K562 (cell line): ENCODE data around the gene PSD2. TPM values are rescaled to one million over a fixed set of nuclear protein-coding genes. Genes with fewer than 3 reads are reported as not detected.

ENCODE experiments used
- BRF1 ChIP-seq: IDR thresholded peaks from 3 replicates; pipeline ENCODE4 v1.6.1; 2011; ENCODE audit warnings: borderline replicate concordance, mild to moderate bottlenecking; ENCODE audit not compliant: insufficient read length; ENCODE audit errors: extremely low read depth
- EGR1 ChIP-seq: fragments of 450-650 bp; conservative IDR thresholded peaks from 2 replicates; pipeline ENCODE4 v1.6.1; 2017; ENCODE audit warnings: mild to moderate bottlenecking
- EZH2 ChIP-seq: IDR thresholded peaks from 2 replicates; pipeline ENCODE4 v1.6.1; 2012; ENCODE audit warnings: low read depth, mild to moderate bottlenecking, inconsistent platforms, low read length, borderline replicate concordance
- FIP1L1 ChIP-seq: fragments of 200-400 bp; formaldehyde crosslinking; IDR thresholded peaks from 2 replicates; pipeline ENCODE4 v1.6.1; 2018; ENCODE audit warnings: mild to moderate bottlenecking, low read depth, low read length; ENCODE audit not compliant: poor library complexity, severe bottlenecking
- GATA2 ChIP-seq: sonication (generic); formaldehyde crosslinking; IDR thresholded peaks from 2 replicates; pipeline ENCODE4 v1.4.0; 2020; ENCODE audit warnings: mild to moderate bottlenecking, missing genetic modification reagents
- NFXL1 ChIP-seq: fragments of 450-650 bp; formaldehyde crosslinking; IDR thresholded peaks from 2 replicates; pipeline ENCODE4 v1.4.0; 2021; ENCODE audit warnings: mild to moderate bottlenecking
- PBX2 ChIP-seq, 2 experiments: IDR thresholded peaks in 1 of 2; conservative IDR thresholded peaks in 1 of 2; 2 replicates each; pipeline ENCODE4 v1.6.1; 2016; ENCODE audit warnings: low read depth in 2 of 2, mild to moderate bottlenecking in 1 of 2, missing compliant biosample characterization in 1 of 2, missing genetic modification characterization in 1 of 2, moderate library complexity in 1 of 2
- RHOXF2B ChIP-seq: fragments of 250-450 bp; sonication (Bioruptor Pico); conservative IDR thresholded peaks from 2 replicates; pipeline ENCODE4 v1.5.1; 2021
- SMAD2 ChIP-seq: fragments of 150-350 bp; IDR thresholded peaks from 2 replicates; pipeline ENCODE4 v1.6.1; 2014; ENCODE audit warnings: low read depth, mild to moderate bottlenecking, low read length
- SREBF1 ChIP-seq: fragments of 150-350 bp; IDR thresholded peaks from 2 replicates; pipeline ENCODE4 v1.6.1; 2014; ENCODE audit warnings: antibody characterized with exemption, low read depth, low read length, borderline replicate concordance
- ZNF165 ChIP-seq: fragments of 250-450 bp; sonication (Bioruptor Pico); IDR thresholded peaks from 2 replicates; pipeline ENCODE4 v1.4.0; 2020; ENCODE audit warnings: borderline replicate concordance
- ZNF77 ChIP-seq: fragments of 250-450 bp; sonication (Bioruptor Pico); IDR thresholded peaks from 2 replicates; pipeline ENCODE4 v1.5.0; 2020
- polyA plus RNA-seq, 8 experiments: library from polyadenylated mRNA; depleted of rRNA in 4 of 8; stranded (reverse) in 5 of 8; unstranded in 3 of 8; fragments of >200 nt; fragmentation: Nextera tagmentation in 2 of 8; fragmentation: Illumina TruSeq in 1 of 8; extraction: Ambion mirVana in 2 of 8; extraction: Trizol in 1 of 8; gene quantifications; 2 replicates each; pipeline versions ENCODE4 v1.2.1 to v1.2.3, GENCODE V29; 2011 to 2014; ENCODE audit warnings: inconsistent platforms in 1 of 8, missing spikeins in 1 of 8
- total RNA-seq, 7 experiments: library from RNA; depleted of rRNA in 6 of 7; stranded (reverse); fragments of >200 nt in 6 of 7; fragmentation: Illumina TruSeq in 2 of 7; extraction: Trizol in 2 of 7; gene quantifications; 2 replicates each; pipeline versions ENCODE4 v1.2.1 to v1.2.3, GENCODE V29; 2011 to 2021; ENCODE audit warnings: low replicate concordance in 1 of 7
- TF ChIP-seq, protein P1 (sequence below): fragments of 200-600 bp; sonication (generic); IDR thresholded peaks from one replicate; pipeline ENCODE4 v1.6.1; 2012; ENCODE audit warnings: mild to moderate bottlenecking, low read depth, low read length, inconsistent platforms
- TF ChIP-seq, protein P2 (sequence below), 2 experiments: fragments of 250-450 bp in 1 of 2; fragments of 450-650 bp in 1 of 2; sonication (Bioruptor Pico) in 1 of 2; IDR thresholded peaks; 2 replicates each; pipeline versions ENCODE4 v1.6.1 to v1.8.0; 2016 to 2021; ENCODE audit warnings: mild to moderate bottlenecking in 2 of 2, moderate library complexity in 2 of 2, missing compliant biosample characterization in 1 of 2, missing genetic modification characterization in 1 of 2

PSD2 gene
- total and polyA plus RNA-seq, 9 of the 15 experiments (the other 6 are each of a cell fraction or from before 2014, with no cell fraction given) = 0.01 to 0.09 (median 0.04) TPM; not detected in 4

GRCh38 chr5:139862803-139863202 is 67.2 kb downstream of the PSD2 start (continued):
- TF ChIP-seq, protein P1, sequence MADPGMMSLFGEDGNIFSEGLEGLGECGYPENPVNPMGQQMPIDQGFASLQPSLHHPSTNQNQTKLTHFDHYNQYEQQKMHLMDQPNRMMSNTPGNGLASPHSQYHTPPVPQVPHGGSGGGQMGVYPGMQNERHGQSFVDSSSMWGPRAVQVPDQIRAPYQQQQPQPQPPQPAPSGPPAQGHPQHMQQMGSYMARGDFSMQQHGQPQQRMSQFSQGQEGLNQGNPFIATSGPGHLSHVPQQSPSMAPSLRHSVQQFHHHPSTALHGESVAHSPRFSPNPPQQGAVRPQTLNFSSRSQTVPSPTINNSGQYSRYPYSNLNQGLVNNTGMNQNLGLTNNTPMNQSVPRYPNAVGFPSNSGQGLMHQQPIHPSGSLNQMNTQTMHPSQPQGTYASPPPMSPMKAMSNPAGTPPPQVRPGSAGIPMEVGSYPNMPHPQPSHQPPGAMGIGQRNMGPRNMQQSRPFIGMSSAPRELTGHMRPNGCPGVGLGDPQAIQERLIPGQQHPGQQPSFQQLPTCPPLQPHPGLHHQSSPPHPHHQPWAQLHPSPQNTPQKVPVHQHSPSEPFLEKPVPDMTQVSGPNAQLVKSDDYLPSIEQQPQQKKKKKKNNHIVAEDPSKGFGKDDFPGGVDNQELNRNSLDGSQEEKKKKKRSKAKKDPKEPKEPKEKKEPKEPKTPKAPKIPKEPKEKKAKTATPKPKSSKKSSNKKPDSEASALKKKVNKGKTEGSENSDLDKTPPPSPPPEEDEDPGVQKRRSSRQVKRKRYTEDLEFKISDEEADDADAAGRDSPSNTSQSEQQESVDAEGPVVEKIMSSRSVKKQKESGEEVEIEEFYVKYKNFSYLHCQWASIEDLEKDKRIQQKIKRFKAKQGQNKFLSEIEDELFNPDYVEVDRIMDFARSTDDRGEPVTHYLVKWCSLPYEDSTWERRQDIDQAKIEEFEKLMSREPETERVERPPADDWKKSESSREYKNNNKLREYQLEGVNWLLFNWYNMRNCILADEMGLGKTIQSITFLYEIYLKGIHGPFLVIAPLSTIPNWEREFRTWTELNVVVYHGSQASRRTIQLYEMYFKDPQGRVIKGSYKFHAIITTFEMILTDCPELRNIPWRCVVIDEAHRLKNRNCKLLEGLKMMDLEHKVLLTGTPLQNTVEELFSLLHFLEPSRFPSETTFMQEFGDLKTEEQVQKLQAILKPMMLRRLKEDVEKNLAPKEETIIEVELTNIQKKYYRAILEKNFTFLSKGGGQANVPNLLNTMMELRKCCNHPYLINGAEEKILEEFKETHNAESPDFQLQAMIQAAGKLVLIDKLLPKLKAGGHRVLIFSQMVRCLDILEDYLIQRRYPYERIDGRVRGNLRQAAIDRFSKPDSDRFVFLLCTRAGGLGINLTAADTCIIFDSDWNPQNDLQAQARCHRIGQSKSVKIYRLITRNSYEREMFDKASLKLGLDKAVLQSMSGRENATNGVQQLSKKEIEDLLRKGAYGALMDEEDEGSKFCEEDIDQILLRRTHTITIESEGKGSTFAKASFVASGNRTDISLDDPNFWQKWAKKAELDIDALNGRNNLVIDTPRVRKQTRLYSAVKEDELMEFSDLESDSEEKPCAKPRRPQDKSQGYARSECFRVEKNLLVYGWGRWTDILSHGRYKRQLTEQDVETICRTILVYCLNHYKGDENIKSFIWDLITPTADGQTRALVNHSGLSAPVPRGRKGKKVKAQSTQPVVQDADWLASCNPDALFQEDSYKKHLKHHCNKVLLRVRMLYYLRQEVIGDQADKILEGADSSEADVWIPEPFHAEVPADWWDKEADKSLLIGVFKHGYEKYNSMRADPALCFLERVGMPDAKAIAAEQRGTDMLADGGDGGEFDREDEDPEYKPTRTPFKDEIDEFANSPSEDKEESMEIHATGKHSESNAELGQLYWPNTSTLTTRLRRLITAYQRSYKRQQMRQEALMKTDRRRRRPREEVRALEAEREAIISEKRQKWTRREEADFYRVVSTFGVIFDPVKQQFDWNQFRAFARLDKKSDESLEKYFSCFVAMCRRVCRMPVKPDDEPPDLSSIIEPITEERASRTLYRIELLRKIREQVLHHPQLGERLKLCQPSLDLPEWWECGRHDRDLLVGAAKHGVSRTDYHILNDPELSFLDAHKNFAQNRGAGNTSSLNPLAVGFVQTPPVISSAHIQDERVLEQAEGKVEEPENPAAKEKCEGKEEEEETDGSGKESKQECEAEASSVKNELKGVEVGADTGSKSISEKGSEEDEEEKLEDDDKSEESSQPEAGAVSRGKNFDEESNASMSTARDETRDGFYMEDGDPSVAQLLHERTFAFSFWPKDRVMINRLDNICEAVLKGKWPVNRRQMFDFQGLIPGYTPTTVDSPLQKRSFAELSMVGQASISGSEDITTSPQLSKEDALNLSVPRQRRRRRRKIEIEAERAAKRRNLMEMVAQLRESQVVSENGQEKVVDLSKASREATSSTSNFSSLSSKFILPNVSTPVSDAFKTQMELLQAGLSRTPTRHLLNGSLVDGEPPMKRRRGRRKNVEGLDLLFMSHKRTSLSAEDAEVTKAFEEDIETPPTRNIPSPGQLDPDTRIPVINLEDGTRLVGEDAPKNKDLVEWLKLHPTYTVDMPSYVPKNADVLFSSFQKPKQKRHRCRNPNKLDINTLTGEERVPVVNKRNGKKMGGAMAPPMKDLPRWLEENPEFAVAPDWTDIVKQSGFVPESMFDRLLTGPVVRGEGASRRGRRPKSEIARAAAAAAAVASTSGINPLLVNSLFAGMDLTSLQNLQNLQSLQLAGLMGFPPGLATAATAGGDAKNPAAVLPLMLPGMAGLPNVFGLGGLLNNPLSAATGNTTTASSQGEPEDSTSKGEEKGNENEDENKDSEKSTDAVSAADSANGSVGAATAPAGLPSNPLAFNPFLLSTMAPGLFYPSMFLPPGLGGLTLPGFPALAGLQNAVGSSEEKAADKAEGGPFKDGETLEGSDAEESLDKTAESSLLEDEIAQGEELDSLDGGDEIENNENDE = no peak
- TF ChIP-seq PBX2 (CRISPR knock-in tag; IDR thresholded peaks at IDR 0.05; ENCODE audit: low read depth) (no peak), PBX2 (tag; conservative IDR thresholded peaks at IDR 0.05; ENCODE audit: low read depth) (no peak), BRF1 (no peak), SREBF1 (no peak), EZH2 (no peak), NFXL1 (CRISPR knock-in tag) (no peak), EGR1 (no peak), SMAD2 (no peak), RHOXF2B (CRISPR knock-in tag) (no peak), ZNF77 (CRISPR knock-in tag) (no peak), GATA2 (CRISPR knock-in tag) (no peak), FIP1L1 (no peak), ZNF165 (CRISPR knock-in tag) (no peak)
- TF ChIP-seq, protein P2, sequence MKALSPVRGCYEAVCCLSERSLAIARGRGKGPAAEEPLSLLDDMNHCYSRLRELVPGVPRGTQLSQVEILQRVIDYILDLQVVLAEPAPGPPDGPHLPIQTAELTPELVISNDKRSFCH (CRISPR knock-in tag; IDR thresholded peaks at IDR 0.05) = no peak
- TF ChIP-seq, protein P2 (tag; IDR thresholded peaks at IDR 0.05) = no peak
